SU-DHL-6 (cell line): ENCODE measurements around the gene STYXL1.

Source experiments
- H2AFZ ChIP-seq: fragments of 200-600 bp; sonication (generic); 2 replicates; pipeline ENCODE4 v1.6.1; 2014; ENCODE audit warnings: low read depth, mild to moderate bottlenecking, moderate library complexity, mixed read lengths, antibody characterized with exemption, low read length; ENCODE audit not compliant: severe bottlenecking
- H3F3A ChIP-seq: fragments of 200-600 bp; shearing (Covaris generic); 2 replicates; pipeline ENCODE4 v1.6.0; 2016; ENCODE audit warnings: antibody characterized with exemption, mild to moderate bottlenecking; ENCODE audit not compliant: insufficient read depth
- H3K27ac ChIP-seq: fragments of 200-600 bp; sonication (generic); 2 replicates; pipeline ENCODE4 v1.5.1; 2016; ENCODE audit warnings: low read depth, mild to moderate bottlenecking, low read length, moderate library complexity, mixed read lengths
- H3K27me3 ChIP-seq: fragments of 200-600 bp; sonication (generic), shearing (Covaris generic); 2 replicates; pipeline ENCODE4 v1.6.0; 2014; ENCODE audit warnings: mild to moderate bottlenecking, low read length
- H3K36me3 ChIP-seq: fragments of 200-600 bp; sonication (generic); 2 replicates; pipeline ENCODE4 v1.6.1; 2014; ENCODE audit warnings: mild to moderate bottlenecking, low read length, mixed read lengths
- H3K4me2 ChIP-seq: fragments of 300-600, 200-600 bp; shearing (Covaris generic), sonication (generic); 2 replicates; pipeline ENCODE4 v1.6.0; 2014; ENCODE audit warnings: low read length, low read depth, mild to moderate bottlenecking; ENCODE audit not compliant: poor library complexity, severe bottlenecking
- H3K4me3 ChIP-seq: fragments of 200-600 bp; sonication (generic); 2 replicates; pipeline ENCODE4 v1.5.1; 2014; ENCODE audit warnings: antibody characterized with exemption, low read length, mild to moderate bottlenecking, mixed read lengths; ENCODE audit not compliant: insufficient read depth, poor library complexity, severe bottlenecking
- H3K79me2 ChIP-seq: fragments of 200-600 bp; sonication (generic); 2 replicates; pipeline ENCODE4 v1.6.1; 2014; ENCODE audit warnings: mild to moderate bottlenecking, low read length, moderate library complexity; ENCODE audit not compliant: insufficient read depth
- H3K9ac ChIP-seq: fragments of 200-600 bp; sonication (generic); 2 replicates; pipeline ENCODE4 v1.7.0; 2014; ENCODE audit warnings: mild to moderate bottlenecking, low read length
- H3K9me2 ChIP-seq: fragments of 200-600 bp; sonication (generic); replicated peaks from 2 replicates; pipeline ENCODE4 v1.6.1; 2014; ENCODE audit warnings: low read length; ENCODE audit not compliant: insufficient read depth
- H3K9me3 ChIP-seq: fragments of 200-600 bp; sonication (generic); 2 replicates; pipeline ENCODE4 v1.6.1; 2014; ENCODE audit warnings: low read length, mixed read lengths; ENCODE audit not compliant: insufficient read depth
- H4K20me1 ChIP-seq: fragments of 200-600 bp; sonication (generic); 2 replicates; pipeline ENCODE4 v1.6.1; 2014; ENCODE audit warnings: low read depth, mild to moderate bottlenecking, antibody characterized with exemption, low read length, moderate library complexity, mixed read lengths
- EZH2phosphoT487 ChIP-seq: fragments of 200-600 bp; sonication (generic), shearing (Covaris generic); conservative IDR thresholded peaks from 2 replicates; pipeline ENCODE4 v1.6.1; 2018; ENCODE audit warnings: mild to moderate bottlenecking, antibody characterized with exemption, low read length, moderate library complexity, mixed read lengths
- TF ChIP-seq, protein P1 (sequence below): fragments of 200-600 bp; sonication (generic); IDR thresholded peaks from one replicate; pipeline ENCODE4 v1.5.1; 2017; ENCODE audit warnings: antibody characterized with exemption, mild to moderate bottlenecking, low read length, moderate library complexity; ENCODE audit not compliant: insufficient read depth, poor library complexity, severe bottlenecking

The STYXL1 gene

GRCh38 chr7:75969704-75970498 is 77.9 kb downstream of the STYXL1 start:
- H3K36me3 ChIP-seq = no peaks in the 10 kb centered on the region
- no peak overlapping the region for H2AFZ ChIP-seq
- no peaks in the 10 kb centered on the region for H3K9me3 ChIP-seq
- H3K4me2 ChIP-seq = no peak overlapping the region
- H3K9ac ChIP-seq = no peak overlapping the region
- no peak overlapping the region for H3K4me3 ChIP-seq
- H4K20me1 ChIP-seq = no peaks in the 10 kb centered on the region
- no peak overlapping the region for H3K27ac ChIP-seq
- H3K79me2 ChIP-seq = no peaks in the 10 kb centered on the region
- H3K9me2 ChIP-seq = no peaks in the 10 kb centered on the region
- TF ChIP-seq, protein P1, sequence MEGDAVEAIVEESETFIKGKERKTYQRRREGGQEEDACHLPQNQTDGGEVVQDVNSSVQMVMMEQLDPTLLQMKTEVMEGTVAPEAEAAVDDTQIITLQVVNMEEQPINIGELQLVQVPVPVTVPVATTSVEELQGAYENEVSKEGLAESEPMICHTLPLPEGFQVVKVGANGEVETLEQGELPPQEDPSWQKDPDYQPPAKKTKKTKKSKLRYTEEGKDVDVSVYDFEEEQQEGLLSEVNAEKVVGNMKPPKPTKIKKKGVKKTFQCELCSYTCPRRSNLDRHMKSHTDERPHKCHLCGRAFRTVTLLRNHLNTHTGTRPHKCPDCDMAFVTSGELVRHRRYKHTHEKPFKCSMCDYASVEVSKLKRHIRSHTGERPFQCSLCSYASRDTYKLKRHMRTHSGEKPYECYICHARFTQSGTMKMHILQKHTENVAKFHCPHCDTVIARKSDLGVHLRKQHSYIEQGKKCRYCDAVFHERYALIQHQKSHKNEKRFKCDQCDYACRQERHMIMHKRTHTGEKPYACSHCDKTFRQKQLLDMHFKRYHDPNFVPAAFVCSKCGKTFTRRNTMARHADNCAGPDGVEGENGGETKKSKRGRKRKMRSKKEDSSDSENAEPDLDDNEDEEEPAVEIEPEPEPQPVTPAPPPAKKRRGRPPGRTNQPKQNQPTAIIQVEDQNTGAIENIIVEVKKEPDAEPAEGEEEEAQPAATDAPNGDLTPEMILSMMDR = no peak
- no peak for TF ChIP-seq EZH2phosphoT487
- no peaks in the 10 kb centered on the region for H3F3A ChIP-seq
- no peaks in the 10 kb centered on the region for H3K27me3 ChIP-seq

- H3K4me3 ChIP-seq = no peak overlapping the region
- no peaks in the 10 kb centered on the region for H3F3A ChIP-seq
- H3K79me2 ChIP-seq = no peaks in the 10 kb centered on the region
- H3K27ac ChIP-seq = no peak overlapping the region
- no peaks in the 10 kb centered on the region for H3K9me2 ChIP-seq
- no peak for TF ChIP-seq EZH2phosphoT487
- TF ChIP-seq, protein P1 = no peak
- H3K9ac ChIP-seq = no peak overlapping the region
- H4K20me1 ChIP-seq = no peaks in the 10 kb centered on the region
- no peak overlapping the region for H2AFZ ChIP-seq
- no peaks in the 10 kb centered on the region for H3K36me3 ChIP-seq
- no peaks in the 10 kb centered on the region for H3K9me3 ChIP-seq
- no peaks in the 10 kb centered on the region for H3K27me3 ChIP-seq
- no peak overlapping the region for H3K4me2 ChIP-seq
Observed at GRCh38 chr7:75969182-75969581, 78.6 kb downstream of the STYXL1 start.

DNA sequence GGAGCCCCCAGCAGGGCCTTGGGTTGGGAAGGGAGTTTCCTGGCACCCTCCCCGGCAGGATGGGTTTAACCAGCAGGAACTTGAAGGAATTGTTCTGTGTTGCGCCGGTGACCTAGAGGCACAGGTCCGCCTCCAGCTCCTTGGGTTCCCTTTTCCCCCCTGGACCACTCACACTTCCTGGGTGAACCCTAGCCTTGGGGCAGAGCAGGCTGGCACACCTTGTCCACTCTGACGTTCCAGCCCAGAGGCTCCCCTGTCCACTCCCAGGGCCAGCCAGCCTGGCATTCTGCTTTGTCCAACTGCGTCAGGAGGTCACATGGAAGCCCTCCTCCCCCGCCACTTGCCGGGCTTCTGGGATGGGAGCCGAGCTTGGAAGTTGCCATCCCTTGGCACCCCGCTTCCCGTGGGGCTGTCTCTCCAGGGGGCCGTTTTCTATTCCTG is 79.2 kb downstream of the STYXL1 start:
- H3K9me2 ChIP-seq = no peaks in the 10 kb centered on the region
- H3K4me3 ChIP-seq = no peak overlapping the region
- no peaks in the 10 kb centered on the region for H3F3A ChIP-seq
- no peak overlapping the region for H3K27ac ChIP-seq
- no peaks in the 10 kb centered on the region for H4K20me1 ChIP-seq
- no peaks in the 10 kb centered on the region for H3K9me3 ChIP-seq
- no peak overlapping the region for H2AFZ ChIP-seq
- no peak overlapping the region for H3K4me2 ChIP-seq
- H3K27me3 ChIP-seq = no peaks in the 10 kb centered on the region
- H3K9ac ChIP-seq = no peak overlapping the region
- H3K79me2 ChIP-seq = no peaks in the 10 kb centered on the region
- H3K36me3 ChIP-seq = no peaks in the 10 kb centered on the region
- TF ChIP-seq, protein P1 = no peak
- no peak for TF ChIP-seq EZH2phosphoT487
